Measurements from ENCODE around the gene HGD.

Gene HGD

DNA sequence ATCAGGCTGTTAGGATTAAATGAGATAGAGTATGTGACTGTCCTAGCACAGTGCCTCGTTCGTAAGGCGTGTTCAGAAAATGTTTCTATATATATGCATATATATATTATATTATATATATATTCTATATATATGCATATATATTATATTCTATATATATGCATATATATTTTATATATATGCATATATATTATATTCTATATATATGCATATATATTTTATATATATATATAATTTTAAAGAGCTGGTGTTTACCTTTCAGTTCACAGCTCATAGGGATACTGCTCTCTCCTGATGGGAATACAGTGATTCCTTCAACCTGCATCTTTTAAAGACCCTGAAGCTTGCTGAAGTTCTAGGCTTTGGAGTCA, 85.2 kb downstream of the HGD start:
- TF ChIP-seq, protein P1, sequence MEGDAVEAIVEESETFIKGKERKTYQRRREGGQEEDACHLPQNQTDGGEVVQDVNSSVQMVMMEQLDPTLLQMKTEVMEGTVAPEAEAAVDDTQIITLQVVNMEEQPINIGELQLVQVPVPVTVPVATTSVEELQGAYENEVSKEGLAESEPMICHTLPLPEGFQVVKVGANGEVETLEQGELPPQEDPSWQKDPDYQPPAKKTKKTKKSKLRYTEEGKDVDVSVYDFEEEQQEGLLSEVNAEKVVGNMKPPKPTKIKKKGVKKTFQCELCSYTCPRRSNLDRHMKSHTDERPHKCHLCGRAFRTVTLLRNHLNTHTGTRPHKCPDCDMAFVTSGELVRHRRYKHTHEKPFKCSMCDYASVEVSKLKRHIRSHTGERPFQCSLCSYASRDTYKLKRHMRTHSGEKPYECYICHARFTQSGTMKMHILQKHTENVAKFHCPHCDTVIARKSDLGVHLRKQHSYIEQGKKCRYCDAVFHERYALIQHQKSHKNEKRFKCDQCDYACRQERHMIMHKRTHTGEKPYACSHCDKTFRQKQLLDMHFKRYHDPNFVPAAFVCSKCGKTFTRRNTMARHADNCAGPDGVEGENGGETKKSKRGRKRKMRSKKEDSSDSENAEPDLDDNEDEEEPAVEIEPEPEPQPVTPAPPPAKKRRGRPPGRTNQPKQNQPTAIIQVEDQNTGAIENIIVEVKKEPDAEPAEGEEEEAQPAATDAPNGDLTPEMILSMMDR (IDR thresholded peaks at IDR 0.05; ENCODE audit: control insufficient read depth, extremely low read depth, insufficient read depth): no peak
- DNase-seq (ENCODE audit: low read depth): no peak
- peak overlapping the region; percentile 81 for H3K4me3 ChIP-seq (ENCODE audit: low read depth, low read length)

DNA sequence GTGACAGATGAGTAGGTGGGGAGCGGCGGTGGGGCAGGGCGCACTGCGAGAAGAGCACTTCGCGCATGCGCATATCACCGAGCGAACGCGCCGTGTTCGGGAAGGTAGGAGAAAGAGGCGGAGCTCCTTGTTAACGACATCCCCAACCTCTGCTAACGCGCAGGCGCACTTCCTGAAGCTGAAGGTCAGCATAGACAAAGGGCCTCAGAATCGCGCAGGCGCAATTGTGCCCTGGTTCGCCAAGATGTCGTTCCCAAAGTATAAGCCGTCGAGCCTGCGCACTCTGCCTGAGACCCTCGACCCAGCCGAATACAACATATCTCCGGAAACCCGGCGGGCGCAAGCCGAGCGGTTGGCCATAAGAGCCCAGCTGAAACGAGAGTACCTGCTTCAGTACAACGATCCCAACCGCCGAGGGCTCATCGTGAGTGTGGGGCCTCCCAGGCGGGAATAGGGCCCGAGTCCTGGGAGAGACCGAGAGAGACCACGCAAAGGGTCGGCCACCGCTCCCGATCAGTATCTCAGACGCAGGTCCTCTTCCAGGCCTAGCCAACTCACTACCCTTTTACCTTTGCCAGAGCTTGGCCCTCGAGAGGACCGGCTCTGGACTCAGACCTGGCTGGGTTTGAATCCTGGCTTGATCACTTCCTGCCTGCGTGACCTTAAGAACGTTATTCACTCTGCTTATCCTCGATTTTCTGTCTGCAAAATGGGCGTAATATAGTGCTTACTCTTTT, 85.8 kb downstream of the HGD start, which contains the start of gene NDUFB4:
NDUFB4 (plus strand) TSS at position 221 of the 737 bp plus-strand sequence; CDS start at position 245, 24 bp downstream.
- H3K4me3 ChIP-seq (ENCODE audit: low read depth, low read length): peak within 1 kb of the TSS; percentile 81
- TF ChIP-seq, protein P1 (IDR thresholded peaks at IDR 0.05; ENCODE audit: control insufficient read depth, extremely low read depth, insufficient read depth): no peak
- DNase-seq (ENCODE audit: low read depth): peak; percentile 96

GRCh38 chr3:120595788-120596115, 86.3 kb downstream of the HGD start:
- peak overlapping the region; percentile 81 for H3K4me3 ChIP-seq (ENCODE audit: low read depth, low read length)
- TF ChIP-seq, protein P1 (IDR thresholded peaks at IDR 0.05; ENCODE audit: control insufficient read depth, extremely low read depth, insufficient read depth): no peak
- no peak for DNase-seq (ENCODE audit: low read depth)

DNA sequence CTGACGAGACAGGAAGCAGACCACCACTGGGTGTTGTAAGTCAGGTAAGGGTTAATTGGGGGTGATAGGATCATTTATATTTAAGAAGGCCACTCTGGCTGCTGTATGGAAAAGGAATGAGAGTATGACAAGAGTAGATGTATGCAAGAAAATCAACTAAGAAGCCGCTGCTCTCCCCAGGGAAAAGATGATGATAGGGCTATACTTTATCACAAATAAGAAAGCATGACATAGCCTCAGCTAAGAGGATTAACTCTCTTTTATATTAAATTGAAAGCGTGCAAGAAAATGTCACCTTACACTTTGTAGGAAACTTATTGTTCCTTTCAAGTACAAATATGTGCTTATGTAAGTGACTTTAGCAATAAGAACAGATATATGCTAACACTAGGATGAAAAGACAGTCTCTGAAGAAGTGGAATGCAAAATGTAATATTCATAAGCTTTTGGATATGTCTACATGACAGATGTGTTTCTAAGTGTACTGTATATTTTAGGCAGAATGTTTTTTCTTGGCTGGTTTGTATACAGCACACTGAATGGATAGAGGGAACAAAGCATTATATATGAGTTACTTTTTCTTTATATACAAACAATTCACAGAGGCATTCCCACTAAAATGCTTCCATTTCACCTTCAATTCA, 94.6 kb downstream of the HGD start:
- DNase-seq (ENCODE audit: low read depth): no peak
- H3K4me3 ChIP-seq (ENCODE audit: low read depth, low read length): no peak overlapping the region
- TF ChIP-seq, protein P1 (IDR thresholded peaks at IDR 0.05; ENCODE audit: control insufficient read depth, extremely low read depth, insufficient read depth): no peak

All from LNCaP clone FGC (cell line).